ENCODE data around the gene TNFSF11.

The TNFSF11 gene

GRCh38 chr13:42653679-42654078, 79.7 kb downstream of the TNFSF11 start:
- no peak for DNase-seq (ENCODE audit: low spot score)

GRCh38 chr13:42654212-42654611, 80.3 kb downstream of the TNFSF11 start:
- no peak for DNase-seq (ENCODE audit: low spot score)

- no peak for DNase-seq (ENCODE audit: low spot score)
Measured at GRCh38 chr13:42654722-42655121, 80.8 kb downstream of the TNFSF11 start.

- no peak for DNase-seq (ENCODE audit: low spot score)
Measured at GRCh38 chr13:42656161-42656560, 82.2 kb downstream of the TNFSF11 start.

GRCh38 chr13:42656958-42657357, 83.0 kb downstream of the TNFSF11 start:
- no peak for DNase-seq (ENCODE audit: low spot score)

Data from left forelimb (tissue), 1 donor.